ENCODE results near the gene MACROH2A1. TPM values are rescaled to one million over a fixed set of nuclear protein-coding genes. Genes with fewer than 3 reads are reported as not detected.

The MACROH2A1 gene
- total and polyA plus RNA-seq, 2 of the 4 experiments (the other 2 are of a cell fraction): 122 to 126 TPM

DNA sequence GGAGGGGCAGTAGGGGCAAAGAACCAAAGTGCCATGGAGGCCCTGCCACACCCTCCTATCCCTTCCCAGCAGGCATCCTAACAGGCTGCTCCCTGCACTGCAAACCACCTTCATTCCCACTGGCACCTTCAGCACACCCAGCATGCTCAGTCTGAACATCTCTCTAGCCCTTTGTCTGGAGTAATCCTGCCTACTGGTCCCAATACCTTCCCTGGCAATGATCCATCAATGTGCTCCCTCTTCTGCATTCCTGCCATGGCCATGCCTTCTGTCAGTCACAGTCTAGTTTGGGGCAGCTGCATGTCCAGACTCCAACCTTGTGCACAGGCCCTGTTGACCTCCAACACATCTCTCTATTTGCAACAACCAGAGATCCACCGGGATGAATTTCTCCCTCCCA is 4.9 kb downstream of the MACROH2A1 start:
- peak overlapping the region; percentile 1; the same call in 1 of the 2 replicates for H3K27ac ChIP-seq (ENCODE audit: insufficient read depth, low read length)
- ATAC-seq (ENCODE audit: low read depth): 0 out of 2 replicates have a peak, but pooled peaks have one; percentile 0
- peak overlapping the region; percentile 66 for H3K4me2 ChIP-seq (ENCODE audit: low read depth, low read length)

More for the DNA sequence above, 4.9 kb downstream of the MACROH2A1 start:
- Histone ChIP-seq H3K9me3 (ENCODE audit: control insufficient read depth, insufficient read depth, low read length) (no peaks in the 10 kb centered on the region), H2BK20ac (ENCODE audit: low read depth, low read length) (peak overlapping the region; percentile 52), H2AFZ (replicated peaks; ENCODE audit: low read length, poor library complexity) (peak overlapping the region; percentile 24), H3K4ac (ENCODE audit: low read depth, low read length) (peak overlapping the region; percentile 66), H3K9ac (ENCODE audit: low read depth, low read length) (no peak overlapping the region), H3K4me1 (ENCODE audit: control insufficient read depth, insufficient read depth, low read length) (peaks cover 45% of the 10 kb centered on the region), H3K79me1 (ENCODE audit: low read depth in 1 of 2, low read length in 2 of 2) (peaks cover 20 to 88% of the 10 kb centered on the region in 2 experiments), H3K36me3 (ENCODE audit: control insufficient read depth, insufficient read depth, low read length) (peaks cover 2% of the 10 kb centered on the region; the same call in 1 of the 2 replicates), H4K8ac (ENCODE audit: low read depth in 2 of 2, low read length in 2 of 2) (peak overlapping the region in 1 of 2 experiments; percentile 22; a peak in 1 of 4 replicates), H4K20me1 (ENCODE audit: insufficient read depth, low read length) (peaks cover 88% of the 10 kb centered on the region), H3K14ac (replicated peaks; ENCODE audit: low read depth, low read length) (peak overlapping the region; percentile 56), H4K91ac (ENCODE audit: insufficient read depth, low read depth, low read length) (peak overlapping the region; percentile 34), H3K27me3 (ENCODE audit: control insufficient read depth, insufficient read depth, low read length) (no peaks in the 10 kb centered on the region), H4K5ac (ENCODE audit: low read depth, low read length) (no peak overlapping the region), H2AK5ac (ENCODE audit: low read depth, low read length) (peak overlapping the region; percentile 63; the same call in 1 of the 2 replicates), H3K18ac (ENCODE audit: low read depth, low read length) (peak overlapping the region; percentile 0; the same call in 1 of the 2 replicates), H2BK5ac (ENCODE audit: low read depth, low read length, poor library complexity, severe bottlenecking) (peak overlapping the region; percentile 12), H3K56ac (ENCODE audit: extremely low read depth, insufficient read depth, low read length) (no peak overlapping the region), H2BK120ac (ENCODE audit: low read depth, low read length) (peak overlapping the region; percentile 31), H3K4me3 (ENCODE audit: insufficient read depth, low read depth, low read length) (no peak overlapping the region), H2AK9ac (replicated peaks; ENCODE audit: low read depth, low read length, poor library complexity) (no peak overlapping the region), H2BK15ac (ENCODE audit: low read depth, low read length) (no peak overlapping the region), H3K23ac (ENCODE audit: low read depth, low read length) (peak overlapping the region; percentile 39), H3K9me1 (ENCODE audit: insufficient read depth, low read length) (peaks cover 58% of the 10 kb centered on the region)
- WGBS, 2 experiments (ENCODE audit: extremely low coverage in 2 of 2, insufficient read length in 1 of 2): 100% methylated on average over 1 of the region's 1 CpG; no CpG with 5 or more reads in 1 of the 2 experiments
- DNase-seq: no peak
- CTCF ChIA-PET: interaction anchor here (1.0 kb wide), 2 partner anchors 32 to 39 kb away, joined by 3 to 4 read pairs; no protein-coding TSS in a partner anchor
- intact Hi-C loops (cut with micrococcal nuclease) (no loop called here), dilution Hi-C loops (cut with HindIII; ENCODE audit: low sequenced_read_pairs, unreplicated experiment) (no loop called here), in situ Hi-C loops (cut with MboI; ENCODE audit: low sequenced_read_pairs) (no loop called here)
- POLR2A ChIA-PET (ENCODE audit: unreplicated experiment): no interaction called here
- TF ChIP-seq SMC3 (IDR thresholded peaks at IDR 0.05; ENCODE audit: low read depth, low read length) (no peak), MAZ (IDR thresholded peaks at IDR 0.05; ENCODE audit: borderline replicate concordance, low read depth, low read length) (no peak), RAD21 (IDR thresholded peaks at IDR 0.05; ENCODE audit: low read length) (no peak), CEBPB (IDR thresholded peaks at IDR 0.05; ENCODE audit: low read depth, low read length) (no peak), BHLHE40 (IDR thresholded peaks at IDR 0.05; ENCODE audit: low read depth, low read length) (no peak)
- BruUV-seq (replicated peaks): no TSS peak

Measured in IMR-90 (cell line).